NCI-H460 (cell line): ENCODE results near the gene WFS1. TPM values are rescaled to one million over a fixed set of nuclear protein-coding genes. Genes with fewer than 3 reads are reported as not detected.

ENCODE experiments used
- DNase-seq: peaks from one replicate; pipeline ENCODE4 v3.0.0-alpha.2; 2016; ENCODE audit warnings: low read depth; ENCODE audit errors: extremely low read depth
- total RNA-seq: library from RNA; depleted of rRNA; stranded (reverse); fragments of >200 nt; shearing (Covaris generic); gene quantifications from 2 replicates; pipeline ENCODE4 v1.2.3, GENCODE V29; 2014

WFS1 gene
- total RNA-seq, 1 experiment from 2014 or later: 4.6 TPM

- no peak for DNase-seq
Measured at GRCh38 chr4:6277935-6278800, 8.5 kb downstream of the WFS1 start.

GRCh38 chr4:6278801-6279197, 9.1 kb downstream of the WFS1 start:
- DNase-seq: no peak

DNA sequence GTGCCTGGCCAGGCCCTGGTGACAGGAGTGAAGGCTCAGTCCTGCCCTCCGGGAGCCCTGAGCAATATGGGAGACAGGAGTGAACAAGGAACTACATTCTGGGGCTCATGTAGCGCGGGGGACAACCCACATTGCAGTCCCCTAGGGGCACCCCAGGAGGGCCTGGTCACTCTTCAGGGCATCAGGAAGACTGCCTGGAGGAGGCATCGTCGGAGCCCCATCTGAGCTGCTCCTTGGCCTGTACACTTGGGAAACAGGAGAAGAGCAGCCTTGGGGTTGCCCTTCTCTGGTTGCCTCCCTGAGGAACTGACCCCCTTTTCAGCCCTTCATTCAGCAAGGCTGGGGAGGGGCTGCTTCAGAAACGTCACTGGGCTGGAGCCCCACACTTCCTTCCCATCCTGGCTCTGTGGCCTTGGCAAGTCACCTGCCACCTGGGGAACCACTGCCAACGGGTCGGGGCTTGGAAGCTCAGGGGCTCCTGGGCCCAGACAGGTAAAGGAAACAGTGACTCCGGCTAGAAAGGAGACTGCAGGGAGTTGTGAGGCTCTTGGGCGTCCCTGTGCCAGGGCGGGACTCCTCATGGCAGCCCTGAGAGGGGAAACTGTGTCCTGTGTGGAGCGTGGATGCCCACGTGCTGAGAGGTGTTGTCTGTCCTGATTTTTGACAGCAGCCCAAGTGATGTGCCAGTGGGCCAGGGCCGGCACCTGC, 10.1 kb downstream of the WFS1 start:
- no peak for DNase-seq

DNA sequence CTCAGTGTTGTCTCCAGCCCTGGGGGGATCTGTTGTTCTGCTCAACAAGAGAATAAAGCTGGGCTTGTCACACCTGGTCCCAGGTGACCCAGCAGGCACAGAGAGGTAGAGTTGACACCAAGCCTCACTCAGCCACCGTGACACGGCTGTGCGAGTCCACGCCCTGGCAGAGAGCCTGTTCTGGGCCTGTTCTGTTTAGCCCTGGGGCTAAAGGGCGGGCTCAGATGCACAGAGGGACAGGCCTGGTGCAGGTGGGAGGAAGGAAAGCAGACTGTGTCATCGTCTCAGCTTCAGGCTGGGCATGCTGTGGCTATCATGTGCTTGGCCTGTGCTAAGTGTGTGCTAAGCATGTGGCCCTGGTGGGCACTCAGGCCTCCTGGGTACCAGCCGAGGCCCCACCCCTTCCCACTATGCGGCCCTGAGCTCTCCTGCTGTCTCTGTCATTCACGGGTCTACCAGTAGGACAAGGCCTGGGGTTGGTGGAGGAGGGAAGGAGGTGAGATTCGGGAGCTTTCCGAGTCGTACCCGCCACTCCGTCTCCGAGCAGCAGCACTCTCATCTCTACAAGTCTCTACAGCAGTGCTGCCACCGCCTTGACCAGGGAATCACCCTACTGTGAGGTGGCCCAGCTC, 10.8 kb downstream of the WFS1 start:
- DNase-seq: no peak

GRCh38 chr4:6281436-6282313, 12.0 kb downstream of the WFS1 start:
- no peak for DNase-seq

- no peak for DNase-seq
Measured at GRCh38 chr4:6282314-6282771, 12.7 kb downstream of the WFS1 start.

DNA sequence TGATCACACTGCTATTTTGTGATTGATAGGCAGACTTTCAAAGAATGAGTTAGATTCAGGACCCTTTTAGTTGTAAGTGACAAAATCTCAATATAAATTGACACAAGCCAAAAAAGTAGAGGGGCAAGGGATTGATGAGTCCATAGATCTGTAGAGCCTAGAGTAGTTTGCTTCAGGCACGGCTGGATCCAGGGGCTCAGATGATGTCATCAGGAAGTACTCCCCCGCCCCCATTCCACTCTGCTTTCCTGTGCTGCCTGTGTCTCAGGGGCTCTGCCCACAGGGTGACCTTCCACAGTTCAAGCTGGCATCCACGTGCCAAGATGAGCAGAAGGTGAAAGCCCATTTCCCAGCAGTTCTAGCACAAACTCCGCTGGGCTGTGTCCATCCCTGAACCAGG, 13.6 kb downstream of the WFS1 start:
- DNase-seq: no peak

GRCh38 chr4:6287017-6287788, 17.6 kb downstream of the WFS1 start:
- no peak for DNase-seq

DNA sequence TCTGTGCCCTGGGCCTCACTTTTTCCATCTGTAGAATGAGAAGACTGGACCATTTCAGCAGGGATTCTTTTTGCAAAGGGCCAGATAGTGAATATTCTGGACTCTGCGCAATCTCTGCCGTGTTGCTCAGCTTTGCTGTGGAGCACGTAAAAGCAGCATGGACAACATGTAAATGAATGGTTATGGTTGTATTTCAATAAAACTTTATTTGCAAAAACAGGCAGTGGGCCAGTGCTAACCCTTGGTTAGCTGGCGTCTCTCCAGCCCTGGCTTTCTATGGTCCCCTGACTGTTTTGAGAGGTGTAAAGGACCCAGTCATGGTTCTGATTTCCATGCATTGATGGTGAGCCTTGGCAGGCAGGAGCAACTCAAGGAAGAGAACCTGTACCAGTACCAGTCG, 18.7 kb downstream of the WFS1 start:
- no peak for DNase-seq

DNA sequence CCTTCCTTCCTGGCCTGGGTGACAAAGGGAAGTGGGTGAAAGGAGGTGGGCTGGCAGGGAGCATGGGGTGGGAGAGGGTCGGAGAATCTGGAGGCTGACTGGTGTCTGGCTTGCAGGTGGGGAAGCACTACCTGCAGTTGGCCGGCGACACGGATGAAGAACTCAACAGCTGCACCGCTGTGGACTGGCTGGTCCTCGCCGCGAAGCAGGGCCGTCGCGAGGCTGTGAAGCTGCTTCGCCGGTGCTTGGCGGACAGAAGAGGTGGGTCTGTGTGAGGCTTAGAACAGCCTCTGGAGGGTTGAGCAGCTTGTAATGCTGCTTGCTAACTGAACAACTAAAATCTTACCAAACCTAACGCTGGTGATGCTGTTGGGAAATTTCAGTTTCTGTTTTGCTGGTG, 19.2 kb downstream of the WFS1 start:
- no peak for DNase-seq

DNA sequence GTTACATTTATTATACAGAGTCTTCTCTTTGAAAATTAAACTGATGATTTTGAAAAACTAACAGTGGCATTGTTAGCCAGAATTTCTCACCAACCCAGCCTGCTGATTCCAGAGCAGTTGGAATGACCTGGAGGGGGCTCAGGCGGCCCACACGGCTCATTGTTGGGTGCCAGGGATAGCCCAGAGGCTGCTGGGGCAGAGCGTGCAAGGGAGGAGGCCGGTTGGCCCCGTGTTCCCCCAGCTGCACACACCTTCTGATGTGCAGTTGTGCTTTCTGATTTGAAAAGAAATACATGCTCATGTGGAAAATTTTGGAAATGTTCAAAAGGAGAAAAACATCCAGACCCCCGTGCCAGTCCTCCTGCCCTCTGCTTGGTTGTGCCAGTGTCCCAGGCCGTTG, 20.6 kb downstream of the WFS1 start:
- DNase-seq: no peak

GRCh38 chr4:6290769-6291547, 21.3 kb downstream of the WFS1 start:
- DNase-seq: no peak

DNA sequence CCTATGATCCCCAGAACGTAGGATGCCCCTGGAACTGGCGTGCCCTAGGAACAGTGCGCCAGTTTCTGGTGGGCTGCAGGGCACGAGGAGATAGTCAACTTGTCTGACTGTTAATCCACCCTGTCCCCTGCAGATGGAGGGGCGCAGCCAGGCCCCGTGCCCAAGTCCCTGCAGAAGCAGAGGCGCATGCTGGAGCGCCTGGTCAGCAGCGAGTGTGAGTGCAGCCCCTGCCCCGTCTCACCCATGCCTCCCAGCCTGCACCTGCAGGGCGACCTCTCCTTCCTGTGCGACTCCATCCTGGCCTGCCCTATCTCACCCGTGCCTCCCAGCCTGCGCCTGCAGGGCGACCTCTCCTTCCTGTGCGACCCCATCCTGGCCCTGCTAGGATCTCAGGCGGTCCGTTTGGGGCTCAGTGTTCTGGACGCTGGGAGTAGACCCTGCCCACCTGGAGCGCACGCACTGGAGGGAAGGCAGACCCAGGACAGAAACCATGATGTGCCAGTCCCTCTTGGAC, 22.2 kb downstream of the WFS1 start:
- no peak for DNase-seq

DNA sequence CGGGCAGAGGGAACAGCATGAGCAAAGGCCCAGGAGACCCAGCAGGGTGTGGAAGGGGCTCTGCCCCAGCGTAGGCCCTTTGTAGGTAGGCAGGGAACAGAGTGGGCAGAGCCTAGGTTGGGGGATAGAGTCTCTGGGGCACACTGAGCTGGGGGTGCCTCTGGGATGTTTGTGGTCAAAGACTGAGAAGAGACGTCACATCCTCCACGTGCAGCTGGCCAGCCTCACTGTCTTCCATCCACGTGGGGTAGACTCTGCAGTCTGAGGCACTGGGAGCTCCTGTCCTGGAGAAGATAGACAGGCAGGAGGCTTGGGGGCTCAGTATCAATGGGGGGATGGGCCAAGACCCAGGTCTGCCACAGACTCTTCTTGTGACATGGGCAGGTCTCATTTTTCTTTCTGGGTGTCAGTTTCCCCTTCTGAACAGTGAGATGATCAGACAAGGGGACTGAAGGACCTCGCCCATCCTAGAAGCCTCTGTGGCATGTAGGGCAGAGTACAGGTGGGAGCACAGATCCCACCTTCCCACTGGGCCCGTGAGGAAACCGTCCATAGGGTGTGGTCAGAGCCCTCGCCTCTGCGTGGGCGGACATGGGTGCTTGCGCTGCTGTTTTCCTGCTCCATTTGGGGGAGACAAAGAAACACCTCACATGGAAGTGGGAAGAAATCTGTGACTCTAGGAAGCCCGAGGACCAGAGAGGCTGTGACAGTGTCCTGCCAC, 22.9 kb downstream of the WFS1 start:
- no peak for DNase-seq

- DNase-seq: no peak
Measured at GRCh38 chr4:6293097-6293445, 23.4 kb downstream of the WFS1 start.

- no peak for DNase-seq
Measured at GRCh38 chr4:6293661-6294060, 24.0 kb downstream of the WFS1 start.

DNA sequence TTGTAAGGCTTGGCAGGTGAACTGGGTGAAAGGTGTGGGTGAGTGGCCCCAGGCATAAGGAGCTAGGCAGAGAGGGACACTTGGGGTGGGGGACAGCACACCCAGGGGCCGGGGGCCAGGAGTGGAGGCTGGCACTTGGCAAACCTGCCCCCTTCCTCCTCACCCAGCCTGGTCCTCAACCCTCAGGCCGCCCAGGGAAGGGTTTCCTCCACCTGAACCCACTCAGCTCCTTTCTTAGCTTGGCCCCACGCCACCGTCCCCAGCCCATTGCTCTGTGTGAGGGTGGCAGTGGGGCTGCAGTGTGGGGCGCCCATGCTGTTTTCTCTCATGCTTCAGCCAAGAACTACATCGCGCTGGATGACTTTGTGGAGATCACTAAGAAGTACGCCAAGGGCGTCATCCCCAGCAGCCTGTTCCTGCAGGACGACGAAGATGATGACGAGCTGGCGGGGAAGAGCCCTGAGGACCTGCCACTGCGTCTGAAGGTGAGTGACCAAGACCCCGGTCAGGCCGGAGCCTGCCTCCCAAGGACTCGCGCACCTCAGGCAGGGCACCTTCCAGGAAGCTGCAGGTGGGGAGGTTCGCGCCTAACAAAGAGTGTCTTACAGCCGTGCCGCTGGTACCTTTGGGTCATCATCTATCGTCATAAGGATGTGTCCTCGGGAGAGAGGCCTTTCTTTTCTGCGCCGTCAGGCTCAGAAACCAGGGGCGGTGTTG, 25.2 kb downstream of the WFS1 start:
- DNase-seq: no peak

DNA sequence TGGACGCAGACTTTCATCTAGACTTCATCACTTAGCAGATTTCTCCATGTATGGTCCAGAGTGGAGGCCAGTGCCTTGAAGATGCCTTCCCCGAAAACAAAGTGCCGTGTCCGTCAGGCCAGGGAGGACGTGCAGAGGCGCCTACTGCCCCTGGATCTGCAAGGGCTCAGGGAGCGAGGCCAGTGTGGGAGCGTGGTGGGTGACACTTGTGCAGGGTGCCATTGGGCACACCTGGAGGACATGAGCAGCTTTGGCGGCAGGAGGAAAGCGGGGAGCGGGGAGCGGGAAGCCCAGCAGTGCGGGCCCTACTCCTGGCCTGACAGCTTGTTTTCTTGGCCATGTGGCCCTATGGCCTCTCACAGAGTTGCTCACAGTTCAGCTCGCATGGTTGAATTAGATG, 25.8 kb downstream of the WFS1 start:
- DNase-seq: no peak
